ENCODE measurements around the gene RAPGEF4.

DNA sequence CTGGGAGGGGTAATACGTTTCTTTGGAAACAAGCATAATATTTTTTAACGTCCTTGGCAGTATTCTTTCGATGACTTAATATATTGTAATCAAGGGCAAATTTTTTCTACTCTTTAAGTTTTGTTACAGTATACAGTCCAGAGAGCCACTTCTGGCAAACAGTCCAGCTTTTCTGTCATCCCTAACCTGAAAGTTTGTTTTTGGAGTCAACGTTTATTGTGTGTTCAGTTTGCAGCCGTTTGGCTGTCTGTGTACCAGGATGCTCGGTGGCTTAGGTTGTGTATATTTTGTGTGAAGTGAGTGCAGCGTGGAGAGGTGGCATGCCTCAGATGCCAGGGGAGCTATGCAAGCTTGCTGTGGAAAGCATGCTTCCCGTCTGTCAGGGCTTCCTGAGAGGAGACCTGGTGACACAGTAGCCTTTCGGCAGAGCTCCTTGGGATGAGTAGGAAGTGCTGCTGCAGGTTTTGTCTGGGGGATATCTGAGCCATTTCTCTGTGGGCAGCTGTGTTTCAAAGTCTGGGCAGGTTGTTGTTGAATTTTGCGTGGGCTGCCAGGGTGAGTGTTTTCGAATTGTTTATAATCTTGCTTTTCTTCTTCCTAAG, 354.7 kb downstream of the RAPGEF4 start:
- TF ChIP-seq, protein P1, sequence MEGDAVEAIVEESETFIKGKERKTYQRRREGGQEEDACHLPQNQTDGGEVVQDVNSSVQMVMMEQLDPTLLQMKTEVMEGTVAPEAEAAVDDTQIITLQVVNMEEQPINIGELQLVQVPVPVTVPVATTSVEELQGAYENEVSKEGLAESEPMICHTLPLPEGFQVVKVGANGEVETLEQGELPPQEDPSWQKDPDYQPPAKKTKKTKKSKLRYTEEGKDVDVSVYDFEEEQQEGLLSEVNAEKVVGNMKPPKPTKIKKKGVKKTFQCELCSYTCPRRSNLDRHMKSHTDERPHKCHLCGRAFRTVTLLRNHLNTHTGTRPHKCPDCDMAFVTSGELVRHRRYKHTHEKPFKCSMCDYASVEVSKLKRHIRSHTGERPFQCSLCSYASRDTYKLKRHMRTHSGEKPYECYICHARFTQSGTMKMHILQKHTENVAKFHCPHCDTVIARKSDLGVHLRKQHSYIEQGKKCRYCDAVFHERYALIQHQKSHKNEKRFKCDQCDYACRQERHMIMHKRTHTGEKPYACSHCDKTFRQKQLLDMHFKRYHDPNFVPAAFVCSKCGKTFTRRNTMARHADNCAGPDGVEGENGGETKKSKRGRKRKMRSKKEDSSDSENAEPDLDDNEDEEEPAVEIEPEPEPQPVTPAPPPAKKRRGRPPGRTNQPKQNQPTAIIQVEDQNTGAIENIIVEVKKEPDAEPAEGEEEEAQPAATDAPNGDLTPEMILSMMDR (conservative IDR thresholded peaks at IDR 0.05), result no peak
- no peak for TF ChIP-seq EZH2 (IDR thresholded peaks at IDR 0.05; ENCODE audit: low read depth)
